Adrenal gland (tissue), 5 donors: ENCODE measurements around the gene EYS.

ENCODE experiments used
- POLR2A ChIP-seq, 2 donors: fragments of 450-650 bp; IDR thresholded peaks; one replicate each; pipeline ENCODE4 v1.6.1; 2017; ENCODE audit warnings: antibody characterized with exemption in 2 of 2, mild to moderate bottlenecking in 2 of 2, moderate library complexity in 1 of 2
- TF ChIP-seq, protein P1 (sequence below), 6 experiments: fragments of 450-650 bp in 4 of 6; fragments of 200-600 bp in 2 of 6; sonication (generic) in 1 of 6; IDR thresholded peaks; 1 replicate in 5 of 6; 2 replicates in 1 of 6; pipeline versions ENCODE4 v1.5.1 to v1.8.0; 2016 to 2021; ENCODE audit warnings: antibody characterized with exemption in 6 of 6, mild to moderate bottlenecking in 2 of 6, moderate library complexity in 1 of 6
- donor health status: DM: no; HTN: no; CAD: no.

GRCh38 chr6:64847396-64847795 is 859.6 kb downstream of the EYS start:
- TF ChIP-seq, protein P1, sequence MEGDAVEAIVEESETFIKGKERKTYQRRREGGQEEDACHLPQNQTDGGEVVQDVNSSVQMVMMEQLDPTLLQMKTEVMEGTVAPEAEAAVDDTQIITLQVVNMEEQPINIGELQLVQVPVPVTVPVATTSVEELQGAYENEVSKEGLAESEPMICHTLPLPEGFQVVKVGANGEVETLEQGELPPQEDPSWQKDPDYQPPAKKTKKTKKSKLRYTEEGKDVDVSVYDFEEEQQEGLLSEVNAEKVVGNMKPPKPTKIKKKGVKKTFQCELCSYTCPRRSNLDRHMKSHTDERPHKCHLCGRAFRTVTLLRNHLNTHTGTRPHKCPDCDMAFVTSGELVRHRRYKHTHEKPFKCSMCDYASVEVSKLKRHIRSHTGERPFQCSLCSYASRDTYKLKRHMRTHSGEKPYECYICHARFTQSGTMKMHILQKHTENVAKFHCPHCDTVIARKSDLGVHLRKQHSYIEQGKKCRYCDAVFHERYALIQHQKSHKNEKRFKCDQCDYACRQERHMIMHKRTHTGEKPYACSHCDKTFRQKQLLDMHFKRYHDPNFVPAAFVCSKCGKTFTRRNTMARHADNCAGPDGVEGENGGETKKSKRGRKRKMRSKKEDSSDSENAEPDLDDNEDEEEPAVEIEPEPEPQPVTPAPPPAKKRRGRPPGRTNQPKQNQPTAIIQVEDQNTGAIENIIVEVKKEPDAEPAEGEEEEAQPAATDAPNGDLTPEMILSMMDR (IDR thresholded peaks at IDR 0.05) = no peak
- no peak for TF ChIP-seq POLR2A (IDR thresholded peaks at IDR 0.05)
